BE2C (cell line): Measurements from ENCODE around the gene FXYD6.

Experiments used
- DNase-seq: peaks from one replicate; pipeline ENCODE4 v3.0.0-alpha.2; 2020
- H3K27me3 ChIP-seq: fragments of 250-450 bp; sonication (Bioruptor Pico); 2 replicates; pipeline ENCODE4 v1.5.1; 2020; ENCODE audit warnings: mild to moderate bottlenecking
- H3K36me3 ChIP-seq: fragments of 250-450 bp; sonication (Bioruptor Pico); 2 replicates; pipeline ENCODE4 v1.5.1; 2020; ENCODE audit warnings: mild to moderate bottlenecking
- H3K4me1 ChIP-seq: fragments of 250-450 bp; sonication (Bioruptor Pico); 2 replicates; pipeline ENCODE4 v1.5.1; 2020
- H3K4me3 ChIP-seq: 2 replicates; pipeline ENCODE4 v1.5.1; 2011; ENCODE audit warnings: low read depth, low read length
- H3K9me3 ChIP-seq: fragments of 250-450 bp; sonication (Bioruptor Pico); 2 replicates; pipeline ENCODE4 v1.5.1; 2020
- TF ChIP-seq, protein P1 (sequence below): IDR thresholded peaks from 2 replicates; pipeline ENCODE4 v1.5.1; 2012; ENCODE audit warnings: mild to moderate bottlenecking, low read depth, low read length

FXYD6 gene

DNA sequence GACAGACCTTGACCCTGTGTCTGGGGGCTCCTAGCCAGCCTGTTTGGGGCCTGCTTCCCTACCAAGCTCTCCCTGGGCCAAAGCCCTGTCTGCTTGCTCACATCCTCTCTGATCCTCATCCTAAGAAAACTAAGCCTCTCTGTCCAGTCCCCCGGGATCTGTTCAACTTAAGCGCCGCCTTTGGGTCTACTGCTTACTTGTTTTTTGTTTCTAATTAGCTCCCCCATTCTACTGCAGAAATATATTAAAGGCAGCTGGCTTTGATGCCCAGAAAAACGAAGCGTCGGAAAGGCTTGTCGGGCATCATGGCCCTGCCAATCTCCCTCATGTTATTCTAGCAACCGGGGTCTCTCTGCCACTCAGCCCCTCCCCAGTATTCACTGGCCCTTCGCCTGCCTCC, 82.9 kb downstream of the FXYD6 start:
- H3K4me3 ChIP-seq = no peak overlapping the region
- peaks cover 28% of the 10 kb centered on the region for H3K27me3 ChIP-seq

DNA sequence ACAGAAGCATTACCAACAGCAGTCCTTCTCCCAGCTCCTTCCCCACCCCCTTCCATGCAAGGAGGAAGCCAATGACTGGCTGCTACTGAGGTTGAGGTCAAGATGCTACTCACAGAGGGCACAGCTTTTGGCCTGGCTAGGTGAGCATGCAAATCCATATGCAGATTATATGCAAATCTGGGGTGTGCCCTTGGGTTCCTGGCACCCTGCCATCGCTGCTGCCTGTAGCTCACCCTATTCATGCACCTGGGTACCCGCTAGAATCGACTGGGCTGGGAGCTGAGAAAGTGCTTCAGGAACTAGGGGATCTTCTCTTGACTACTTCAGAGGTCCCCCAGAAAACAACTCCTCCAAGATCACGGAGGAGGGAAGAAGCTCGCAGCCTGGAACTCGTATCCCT, 83.5 kb downstream of the FXYD6 start:
- no peaks in the 10 kb centered on the region for H3K9me3 ChIP-seq
- H3K4me3 ChIP-seq = no peak overlapping the region
- peaks cover 3% of the 10 kb centered on the region; the same call in 1 of the 2 replicates for H3K4me1 ChIP-seq
- H3K36me3 ChIP-seq = no peaks in the 10 kb centered on the region
- H3K27me3 ChIP-seq = peaks cover 28% of the 10 kb centered on the region
- DNase-seq = no peak
- TF ChIP-seq, protein P1, sequence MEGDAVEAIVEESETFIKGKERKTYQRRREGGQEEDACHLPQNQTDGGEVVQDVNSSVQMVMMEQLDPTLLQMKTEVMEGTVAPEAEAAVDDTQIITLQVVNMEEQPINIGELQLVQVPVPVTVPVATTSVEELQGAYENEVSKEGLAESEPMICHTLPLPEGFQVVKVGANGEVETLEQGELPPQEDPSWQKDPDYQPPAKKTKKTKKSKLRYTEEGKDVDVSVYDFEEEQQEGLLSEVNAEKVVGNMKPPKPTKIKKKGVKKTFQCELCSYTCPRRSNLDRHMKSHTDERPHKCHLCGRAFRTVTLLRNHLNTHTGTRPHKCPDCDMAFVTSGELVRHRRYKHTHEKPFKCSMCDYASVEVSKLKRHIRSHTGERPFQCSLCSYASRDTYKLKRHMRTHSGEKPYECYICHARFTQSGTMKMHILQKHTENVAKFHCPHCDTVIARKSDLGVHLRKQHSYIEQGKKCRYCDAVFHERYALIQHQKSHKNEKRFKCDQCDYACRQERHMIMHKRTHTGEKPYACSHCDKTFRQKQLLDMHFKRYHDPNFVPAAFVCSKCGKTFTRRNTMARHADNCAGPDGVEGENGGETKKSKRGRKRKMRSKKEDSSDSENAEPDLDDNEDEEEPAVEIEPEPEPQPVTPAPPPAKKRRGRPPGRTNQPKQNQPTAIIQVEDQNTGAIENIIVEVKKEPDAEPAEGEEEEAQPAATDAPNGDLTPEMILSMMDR = no peak

More for the DNA sequence above, 82.9 kb downstream of the FXYD6 start:
- TF ChIP-seq, protein P1 = no peak
- no peaks in the 10 kb centered on the region for H3K9me3 ChIP-seq
- DNase-seq = no peak
- H3K4me1 ChIP-seq = peaks cover 3% of the 10 kb centered on the region; the same call in 1 of the 2 replicates
- H3K36me3 ChIP-seq = no peaks in the 10 kb centered on the region

DNA sequence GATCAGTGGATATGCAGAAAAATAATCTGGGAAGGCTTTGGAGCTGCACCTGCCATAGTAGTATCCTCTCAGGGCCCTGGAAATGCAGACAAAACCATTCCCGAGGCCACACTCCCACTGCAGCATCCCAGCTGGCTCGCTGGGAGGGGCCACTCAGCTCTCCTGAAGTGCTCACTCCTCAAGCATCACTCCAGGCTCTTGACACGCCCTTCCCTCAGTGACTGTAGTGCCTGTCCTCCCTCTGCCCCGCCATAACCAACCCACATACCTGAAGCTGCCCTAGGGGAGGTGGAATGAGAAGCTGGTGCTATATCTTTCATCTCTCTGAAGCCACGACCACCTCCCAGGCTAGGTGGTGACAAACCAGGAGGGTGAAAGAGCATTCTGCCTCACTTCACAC, 84.2 kb downstream of the FXYD6 start:
- Histone ChIP-seq H3K27me3 (peaks cover 27% of the 10 kb centered on the region), H3K4me1 (peaks cover 9% of the 10 kb centered on the region), H3K4me3 (no peak overlapping the region), H3K9me3 (no peaks in the 10 kb centered on the region), H3K36me3 (no peaks in the 10 kb centered on the region)
- TF ChIP-seq, protein P1 = no peak
- no peak for DNase-seq

DNA sequence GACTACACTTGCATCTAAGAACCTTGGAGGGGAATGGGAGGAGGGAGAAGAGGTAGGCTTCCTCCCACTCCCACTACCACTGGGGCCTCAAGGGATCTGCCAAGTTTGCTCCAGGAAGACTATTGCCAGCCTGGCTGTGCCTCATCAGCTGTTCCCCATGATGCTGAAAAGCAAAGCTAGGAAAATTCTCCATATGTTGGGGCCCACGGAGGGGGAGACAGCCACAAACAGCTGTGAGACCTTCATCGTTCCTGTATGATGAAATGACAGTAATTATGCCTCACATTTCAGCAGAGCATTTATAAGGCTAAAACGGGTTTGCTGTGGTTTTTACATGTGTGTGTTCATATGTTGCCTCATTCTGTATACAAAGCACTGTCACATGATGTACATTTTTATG, 86.2 kb downstream of the FXYD6 start:
- H3K27me3 ChIP-seq = peaks cover 7% of the 10 kb centered on the region
- TF ChIP-seq, protein P1 = no peak
- H3K9me3 ChIP-seq = no peaks in the 10 kb centered on the region
- peaks cover 6% of the 10 kb centered on the region for H3K4me1 ChIP-seq
- H3K36me3 ChIP-seq = no peaks in the 10 kb centered on the region
- H3K4me3 ChIP-seq = no peak overlapping the region
- DNase-seq = no peak

DNA sequence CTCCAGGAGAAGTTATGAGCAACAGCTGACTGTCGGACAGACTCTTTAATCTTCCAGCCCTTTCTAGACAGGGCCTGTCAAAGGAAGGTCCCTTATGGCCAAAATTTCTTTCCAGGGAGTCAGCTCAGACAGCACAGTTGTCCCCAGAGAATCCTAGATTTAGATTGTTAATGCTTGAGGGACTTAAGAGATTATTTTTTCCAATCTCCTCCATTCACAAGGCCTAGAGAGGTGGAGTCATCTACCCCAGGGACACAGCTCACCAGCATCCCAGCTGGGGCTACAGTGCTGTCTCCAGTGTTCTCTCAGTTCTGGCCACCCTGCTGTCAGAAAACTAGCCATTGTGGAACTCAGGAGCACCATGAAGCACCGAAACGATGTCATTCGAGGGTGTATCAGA, 87.2 kb downstream of the FXYD6 start:
- H3K9me3 ChIP-seq = no peaks in the 10 kb centered on the region
- no peaks in the 10 kb centered on the region for H3K36me3 ChIP-seq
- peaks cover 6% of the 10 kb centered on the region for H3K4me1 ChIP-seq
- DNase-seq = no peak
- TF ChIP-seq, protein P1 = no peak
- H3K4me3 ChIP-seq = no peak overlapping the region
- no peaks in the 10 kb centered on the region for H3K27me3 ChIP-seq
